Heart left ventricle (tissue), 13 donors: ENCODE measurements around the gene MZT2A.
"Not testable (repeated sequence)": the region's sequence is repeated elsewhere in the genome, so short reads cannot be mapped to it uniquely, and the experiment has no call there.

ENCODE experiments used
- CTCF ChIP-seq, 12 donors: fragments of 200-600 bp; sonication (generic) in 4 of 12; IDR thresholded peaks; one replicate each; pipeline versions ENCODE4 v1.5.0 to v1.8.0; 2018 to 2022; ENCODE audit warnings: antibody characterized with exemption in 12 of 12, mild to moderate bottlenecking in 5 of 12
- POLR2A ChIP-seq, 2 donors: fragments of 450-650 bp; IDR thresholded peaks; one replicate each; pipeline ENCODE4 v1.6.1; 2017; ENCODE audit warnings: antibody characterized with exemption in 2 of 2, mild to moderate bottlenecking in 2 of 2, moderate library complexity in 2 of 2
- donor health status: ischemic (EF 13 %, LVEDD 7.1; RV severe dilation, severe dysfunction).
- donor health status: DM: no; HTN: yes; CAD: no.
- donor health status: DM: no; HTN: no; CAD: no.
- donor health status: ischemic (EF 25% LVEDD 6.9; RV normal size, moderate dysfunction).
- donor health status: ischemic (EF 25% LVEDD 5.7; RV mildly dilated, moderate dysfunction).
- donor health status: ischemic (EF 35%, LVEDD 5.7; RV mildly dilated, moderate dysfunction).
- donor health status: nonischemic (EF 11% LVEDD 7.7; RV severe dilation, severe dysfunction).
- donor health status: DM: yes; HTN: yes; CAD: no.
- donor health status: PGD.
- donor health status: ischemic (EF 29% LVEDD 5.4; RV normal size, mild dysfunction).
- donor health status: nonischemic (EF 23%, LVEDD 6.1; RV moderate dilation, normal function).

- not testable (repeated sequence) for TF ChIP-seq CTCF, POLR2A (IDR thresholded peaks at IDR 0.05)
These were observed 42.8 kb upstream of the MZT2A start for GRCh38 chr2:131534965-131535364.
